Type B pancreatic cell (in vitro differentiated cells): ENCODE measurements around the gene AARS1. TPM values are rescaled to one million over a fixed set of nuclear protein-coding genes. Genes with fewer than 3 reads are reported as not detected.
A peak's percentile ranks its signal among the peaks of the same experiment; 100 is the strongest.
"Not testable (repeated sequence)": the region's sequence is repeated elsewhere in the genome, so short reads cannot be mapped to it uniquely, and the experiment has no call there.

Source experiments
- DNase-seq: peaks from one replicate; pipeline ENCODE4 v3.0.0; 2021; ENCODE audit warnings: mixed read lengths; ENCODE audit not compliant: unreplicated experiment; ENCODE audit errors: extremely low spot score
- H3K27ac Mint-ChIP-seq: 2 replicates; pipeline ENCODE4 v1.8.0; 2021; ENCODE audit warnings: mild to moderate bottlenecking, mixed read lengths
- H3K27me3 Mint-ChIP-seq: 2 replicates; pipeline ENCODE4 v1.8.0; 2021; ENCODE audit warnings: mixed read lengths
- H3K36me3 Mint-ChIP-seq: 2 replicates; pipeline ENCODE4 v1.8.0; 2021; ENCODE audit warnings: mixed read lengths
- H3K4me1 Mint-ChIP-seq: one replicate; pipeline ENCODE4 v1.8.0; 2021; ENCODE audit warnings: mixed read lengths; ENCODE audit not compliant: unreplicated experiment
- H3K4me3 Mint-ChIP-seq: 2 replicates; pipeline ENCODE4 v1.8.0; 2021; ENCODE audit warnings: mild to moderate bottlenecking, mixed read lengths
- H3K9me3 Mint-ChIP-seq: 2 replicates; pipeline ENCODE4 v1.8.0; 2021; ENCODE audit warnings: mixed read lengths
- CTCF ChIP-seq: fragments of 200-600 bp; sonication (generic); conservative IDR thresholded peaks from 2 replicates; pipeline ENCODE4 v1.5.0; 2021; ENCODE audit warnings: antibody characterized with exemption, mild to moderate bottlenecking
- total RNA-seq: library from RNA; stranded (reverse); gene quantifications from 2 replicates; pipeline ENCODE4 v1.2.1, GENCODE V29; 2021; ENCODE audit warnings: low replicate concordance

The AARS1 gene
- total RNA-seq, 1 donor from 2014 or later: 112 TPM

DNA sequence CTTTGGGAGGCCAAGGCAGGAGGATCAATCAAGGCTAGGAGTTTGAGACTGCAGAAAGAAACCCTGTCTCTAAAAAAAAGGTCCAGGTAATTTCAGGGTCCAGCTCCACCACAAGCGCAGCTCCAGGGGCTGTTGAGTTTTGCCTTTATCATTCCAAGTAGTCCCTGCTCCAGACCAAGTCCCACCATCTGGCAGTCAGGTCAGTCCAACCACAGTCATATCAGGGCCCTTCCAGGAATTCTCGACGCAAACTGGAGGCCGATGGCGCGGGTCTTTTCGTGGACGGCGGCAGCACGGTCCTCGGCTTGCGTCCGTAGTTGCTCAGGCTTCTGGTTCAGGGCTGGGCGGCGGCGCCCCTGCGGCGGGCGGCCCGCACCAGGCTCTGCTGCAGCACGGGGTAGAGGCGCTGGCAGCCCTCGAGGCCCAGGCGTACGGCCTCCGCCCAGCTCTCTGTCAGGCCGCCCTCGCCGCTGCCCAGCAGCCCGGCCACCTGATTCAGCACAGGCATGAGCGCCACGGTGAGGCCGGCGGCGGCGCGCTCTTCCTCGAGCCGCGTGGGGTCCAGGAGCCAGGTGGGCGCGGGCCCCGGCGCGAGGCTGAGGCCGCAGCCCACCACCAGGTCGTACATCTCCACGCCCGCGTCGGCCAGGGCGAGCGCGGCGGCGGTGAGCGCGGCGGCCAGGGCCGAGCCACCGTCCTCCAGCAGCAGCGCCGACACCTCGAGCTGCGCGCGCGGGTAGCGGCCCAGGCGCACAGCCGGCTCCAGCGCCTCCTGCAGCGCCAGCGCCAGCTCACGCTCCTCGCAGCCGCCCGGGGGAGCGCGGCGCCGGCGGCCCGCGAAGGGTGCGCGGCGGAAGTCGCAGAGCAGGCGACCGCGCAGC is 38.3 kb downstream of the AARS1 start:
- no peak for DNase-seq
- peaks cover 4% of the 10 kb centered on the region for H3K4me1 Mint-ChIP-seq
- H3K27me3 Mint-ChIP-seq: no peaks in the 10 kb centered on the region
- H3K27ac Mint-ChIP-seq: peak overlapping the region; percentile 75
- H3K9me3 Mint-ChIP-seq: no peaks in the 10 kb centered on the region
- H3K36me3 Mint-ChIP-seq: peaks cover 11% of the 10 kb centered on the region
- peak overlapping the region; percentile 86 for H3K4me3 Mint-ChIP-seq
- no peak for TF ChIP-seq CTCF

GRCh38 chr16:70249697-70250096 is 39.6 kb downstream of the AARS1 start:
- not testable (repeated sequence) for H3K27me3 Mint-ChIP-seq, H3K27ac Mint-ChIP-seq, DNase-seq, H3K4me1 Mint-ChIP-seq, H3K9me3 Mint-ChIP-seq
- H3K36me3 Mint-ChIP-seq: peaks cover 11% of the 10 kb centered on the region
- peak overlapping the region; percentile 66 for H3K4me3 Mint-ChIP-seq

DNA sequence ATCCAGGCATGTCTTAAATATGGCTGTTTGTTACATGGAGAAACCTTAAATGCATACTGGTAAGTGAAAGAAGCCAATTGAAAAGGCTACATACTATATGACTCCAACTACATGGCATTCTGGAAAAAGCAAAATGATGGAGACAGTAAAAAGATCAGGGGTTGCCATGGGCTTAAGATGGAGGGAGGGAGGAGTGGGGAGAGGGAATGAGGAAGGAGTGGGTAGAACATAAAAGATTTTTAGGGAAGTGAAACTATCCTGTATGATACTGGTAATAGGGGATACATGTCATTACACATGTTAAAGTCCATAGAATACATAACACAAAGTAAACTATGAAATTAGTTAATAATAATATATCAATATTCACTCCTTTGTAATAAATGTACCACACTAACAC is 50.5 kb downstream of the AARS1 start:
- not testable (repeated sequence) for H3K27ac Mint-ChIP-seq, H3K4me1 Mint-ChIP-seq, H3K36me3 Mint-ChIP-seq, H3K4me3 Mint-ChIP-seq, DNase-seq, H3K27me3 Mint-ChIP-seq, H3K9me3 Mint-ChIP-seq

GRCh38 chr16:70231831-70232230 is 57.5 kb downstream of the AARS1 start:
- not testable (repeated sequence) for H3K4me3 Mint-ChIP-seq, H3K27me3 Mint-ChIP-seq, H3K4me1 Mint-ChIP-seq, H3K27ac Mint-ChIP-seq, H3K36me3 Mint-ChIP-seq, DNase-seq, H3K9me3 Mint-ChIP-seq

DNA sequence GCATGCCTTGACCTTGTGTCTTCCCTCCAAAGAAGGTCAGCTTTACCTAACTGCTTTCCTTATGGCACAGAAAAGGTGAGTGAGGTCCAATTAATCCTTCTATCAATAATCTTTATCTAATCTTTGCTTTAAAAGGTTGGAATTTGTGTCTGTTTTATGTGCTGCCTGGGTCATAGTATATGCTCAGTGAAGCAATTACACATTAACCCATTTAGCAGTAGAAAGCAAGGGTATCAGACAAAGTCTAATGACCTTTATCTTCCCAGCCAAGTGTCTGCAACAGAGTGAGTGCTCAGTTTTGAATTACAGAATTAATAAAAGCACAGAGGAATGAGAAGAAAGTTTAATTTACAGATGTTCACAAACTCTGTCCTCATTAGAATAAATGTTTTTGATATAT is 63.3 kb downstream of the AARS1 start:
- H3K4me3 Mint-ChIP-seq, H3K27me3 Mint-ChIP-seq, H3K36me3 Mint-ChIP-seq, DNase-seq, H3K27ac Mint-ChIP-seq, H3K4me1 Mint-ChIP-seq, H3K9me3 Mint-ChIP-seq: not testable (repeated sequence)

- H3K4me3 Mint-ChIP-seq, H3K4me1 Mint-ChIP-seq, H3K9me3 Mint-ChIP-seq, DNase-seq, H3K27me3 Mint-ChIP-seq, H3K27ac Mint-ChIP-seq, H3K36me3 Mint-ChIP-seq: not testable (repeated sequence)
Observed at GRCh38 chr16:70225430-70225829, 63.9 kb downstream of the AARS1 start.

- not testable (repeated sequence) for H3K27me3 Mint-ChIP-seq, H3K4me1 Mint-ChIP-seq
Observed at GRCh38 chr16:70224645-70225044, 64.7 kb downstream of the AARS1 start.

DNA sequence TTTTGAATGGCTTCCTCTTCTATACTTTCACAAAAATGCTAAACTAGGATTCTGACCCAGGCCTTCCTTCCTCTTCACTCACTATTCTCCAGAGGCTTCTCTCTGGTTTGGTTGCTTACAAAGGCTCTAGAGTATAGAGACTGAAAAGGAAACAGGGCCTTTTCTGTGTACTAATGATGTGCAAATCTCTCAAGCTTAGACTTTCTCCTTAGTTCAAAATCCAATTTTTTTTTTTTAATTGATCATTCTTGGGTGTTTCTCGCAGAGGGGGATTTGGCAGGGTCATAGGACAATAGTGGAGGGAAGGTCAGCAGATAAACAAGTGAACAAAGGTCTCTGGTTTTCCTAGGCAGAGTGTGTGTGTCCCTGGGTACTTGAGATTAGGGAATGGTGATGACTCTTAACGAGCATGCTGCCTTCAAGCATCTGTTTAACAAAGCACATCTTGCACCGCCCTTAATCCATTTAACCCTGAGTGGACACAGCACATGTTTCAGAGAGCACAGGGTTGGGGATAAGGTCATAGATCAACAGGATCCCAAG is 65.3 kb downstream of the AARS1 start:
- not testable (repeated sequence) for DNase-seq, H3K4me1 Mint-ChIP-seq, H3K9me3 Mint-ChIP-seq, H3K36me3 Mint-ChIP-seq, H3K4me3 Mint-ChIP-seq, H3K27me3 Mint-ChIP-seq
- H3K27ac Mint-ChIP-seq: peak overlapping the region; percentile 1

More at GRCh38 chr16:70224645-70225044, 64.7 kb downstream of the AARS1 start:
- DNase-seq, H3K36me3 Mint-ChIP-seq, H3K9me3 Mint-ChIP-seq, H3K27ac Mint-ChIP-seq, H3K4me3 Mint-ChIP-seq: not testable (repeated sequence)

GRCh38 chr16:70223216-70223615 is 66.1 kb downstream of the AARS1 start:
- H3K4me1 Mint-ChIP-seq, H3K27me3 Mint-ChIP-seq, H3K36me3 Mint-ChIP-seq, H3K27ac Mint-ChIP-seq, H3K4me3 Mint-ChIP-seq, DNase-seq, H3K9me3 Mint-ChIP-seq: not testable (repeated sequence)

GRCh38 chr16:70222574-70222973 is 66.7 kb downstream of the AARS1 start:
- not testable (repeated sequence) for H3K4me1 Mint-ChIP-seq, H3K9me3 Mint-ChIP-seq, H3K27ac Mint-ChIP-seq, H3K27me3 Mint-ChIP-seq, DNase-seq, H3K36me3 Mint-ChIP-seq, H3K4me3 Mint-ChIP-seq

DNA sequence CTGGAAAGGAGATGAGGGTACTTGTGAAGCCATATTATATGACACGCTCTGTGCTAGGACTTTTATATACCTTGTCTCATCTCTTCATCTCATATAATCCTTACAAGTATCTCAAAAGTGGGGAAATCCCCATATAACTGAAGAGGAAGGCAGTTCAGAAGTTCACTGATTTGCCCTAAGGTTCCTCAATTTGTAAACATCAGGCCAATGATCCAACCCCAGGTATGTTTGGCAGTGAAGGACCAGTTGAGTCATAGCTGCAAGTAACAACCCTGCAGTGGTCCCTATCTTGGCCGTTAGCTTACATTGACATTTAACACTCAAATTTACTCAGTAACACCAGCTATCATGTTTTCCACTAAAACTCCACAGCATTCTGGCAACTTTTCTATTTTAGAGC is 70.7 kb downstream of the AARS1 start:
- not testable (repeated sequence) for H3K9me3 Mint-ChIP-seq, H3K27ac Mint-ChIP-seq, H3K4me1 Mint-ChIP-seq, DNase-seq, H3K4me3 Mint-ChIP-seq, H3K36me3 Mint-ChIP-seq, H3K27me3 Mint-ChIP-seq

GRCh38 chr16:70206382-70206781 is 82.9 kb downstream of the AARS1 start:
- H3K27ac Mint-ChIP-seq, DNase-seq: not testable (repeated sequence)

DNA sequence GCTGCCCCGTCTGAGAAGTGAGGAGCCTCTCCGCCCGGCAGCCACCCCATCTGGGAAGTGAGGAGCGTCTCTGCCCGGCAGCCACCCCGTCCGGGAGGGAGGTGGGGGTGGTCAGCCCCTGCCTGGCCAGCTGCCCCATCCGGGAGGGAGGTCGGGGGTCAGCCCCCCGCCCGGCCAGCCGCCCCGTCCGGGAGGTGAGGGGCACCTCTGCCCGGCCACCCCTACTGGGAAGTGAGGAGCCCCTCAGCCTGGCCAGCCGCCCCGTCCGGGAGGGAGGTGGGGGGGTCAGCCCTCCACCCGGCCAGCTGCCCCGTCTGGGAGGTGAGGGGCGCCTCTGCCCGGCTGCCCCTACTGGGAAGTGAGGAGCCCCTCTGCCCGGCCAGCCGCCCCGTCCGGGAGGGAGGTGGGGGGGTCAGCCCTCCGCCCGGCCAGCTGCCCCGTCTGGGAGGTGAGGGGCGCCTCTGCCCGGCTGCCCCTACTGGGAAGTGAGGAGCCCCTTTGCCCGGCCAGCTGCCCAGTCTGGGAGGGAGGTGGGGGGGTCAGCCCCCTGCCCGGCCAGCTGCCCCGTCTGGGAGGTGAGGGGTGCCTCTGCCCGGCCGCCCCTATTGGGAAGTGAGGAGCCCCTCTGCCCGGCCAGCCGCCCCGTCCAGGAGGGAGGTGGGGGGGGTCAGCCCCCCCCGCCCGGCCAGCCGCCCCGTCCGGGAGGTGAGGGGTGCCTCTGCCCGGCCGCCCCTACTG is 84.5 kb downstream of the AARS1 start:
- not testable (repeated sequence) for H3K4me1 Mint-ChIP-seq, H3K4me3 Mint-ChIP-seq, H3K27me3 Mint-ChIP-seq, DNase-seq, H3K27ac Mint-ChIP-seq, H3K9me3 Mint-ChIP-seq
- peaks cover 15% of the 10 kb centered on the region for H3K36me3 Mint-ChIP-seq

More at GRCh38 chr16:70206382-70206781, 82.9 kb downstream of the AARS1 start:
- not testable (repeated sequence) for H3K4me3 Mint-ChIP-seq, H3K4me1 Mint-ChIP-seq, H3K9me3 Mint-ChIP-seq, H3K27me3 Mint-ChIP-seq
- H3K36me3 Mint-ChIP-seq: peaks cover 16% of the 10 kb centered on the region
